Stimulated activated CD8-positive, alpha-beta memory T cell treated with anti-CD3 and anti-CD28 coated beads, Interleukin-2, amount 100 ng/mL, for 1 hour (primary cell): ENCODE data around the gene TASL.
"Not testable (repeated sequence)": the region's sequence is repeated elsewhere in the genome, so short reads cannot be mapped to it uniquely, and the experiment has no call there.

Source experiments
- DNase-seq, 2 donors: peaks; one replicate each; pipeline ENCODE4 v3.0.0-alpha.2; 2020; ENCODE audit warnings: low read depth in 2 of 2

Gene TASL

DNA sequence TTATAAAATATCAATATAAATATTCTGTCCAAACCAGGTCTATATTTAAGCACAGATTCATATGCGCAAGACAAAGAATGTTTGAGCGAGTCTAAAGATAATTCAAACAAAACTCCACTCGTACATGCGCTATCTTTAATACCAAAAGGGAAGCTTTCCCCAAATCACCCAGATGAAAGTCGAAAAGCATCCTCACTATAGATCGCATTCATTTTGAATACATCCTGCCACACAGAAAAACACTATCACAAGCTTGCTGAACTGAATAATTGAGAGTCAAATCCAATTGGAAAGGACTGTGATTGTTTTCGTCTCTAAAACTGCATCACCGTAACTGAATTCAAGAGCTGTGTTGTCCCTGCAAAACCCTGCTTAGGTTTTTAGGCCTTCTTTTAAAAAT is 685 bp downstream of the TASL start:
- DNase-seq: no peak

DNA sequence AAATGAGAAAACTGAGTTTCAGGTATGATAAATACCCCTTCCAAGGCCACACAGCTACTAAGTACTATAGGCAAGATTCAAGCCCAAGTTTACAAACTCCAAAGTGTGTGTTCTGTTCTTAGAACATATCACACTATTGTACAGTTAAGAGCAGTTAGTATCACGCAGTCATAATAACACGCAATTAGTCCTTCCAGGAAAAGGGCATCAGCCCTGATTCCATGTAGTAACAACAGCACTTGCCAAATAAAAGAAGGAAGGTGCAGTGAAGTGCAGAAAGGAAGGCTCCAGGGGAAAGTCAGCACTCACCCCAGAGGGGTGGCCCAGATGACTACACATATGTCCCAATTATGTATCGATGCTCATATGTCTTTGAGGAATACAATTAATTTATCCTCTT is 4.4 kb downstream of the TASL start:
- DNase-seq: no peak

DNA sequence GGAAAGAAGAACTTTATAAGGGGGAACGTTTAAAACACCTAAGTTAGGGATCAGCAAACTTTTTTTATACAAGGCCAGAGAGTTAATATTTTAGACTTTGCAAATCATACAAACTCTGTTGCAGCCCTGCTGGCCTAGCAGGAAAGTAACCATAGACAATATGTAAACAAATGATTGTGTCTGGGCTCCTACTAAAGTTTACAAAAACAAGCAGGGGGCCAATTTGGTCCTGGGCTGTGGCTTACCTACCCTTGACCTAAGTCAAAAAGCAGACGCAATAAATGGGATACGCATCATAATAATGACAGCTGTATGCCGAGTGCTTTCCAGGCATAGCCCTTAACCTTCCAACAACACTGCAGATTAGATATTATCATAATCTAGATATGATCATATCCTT is 4.9 kb downstream of the TASL start:
- no peak for DNase-seq

DNA sequence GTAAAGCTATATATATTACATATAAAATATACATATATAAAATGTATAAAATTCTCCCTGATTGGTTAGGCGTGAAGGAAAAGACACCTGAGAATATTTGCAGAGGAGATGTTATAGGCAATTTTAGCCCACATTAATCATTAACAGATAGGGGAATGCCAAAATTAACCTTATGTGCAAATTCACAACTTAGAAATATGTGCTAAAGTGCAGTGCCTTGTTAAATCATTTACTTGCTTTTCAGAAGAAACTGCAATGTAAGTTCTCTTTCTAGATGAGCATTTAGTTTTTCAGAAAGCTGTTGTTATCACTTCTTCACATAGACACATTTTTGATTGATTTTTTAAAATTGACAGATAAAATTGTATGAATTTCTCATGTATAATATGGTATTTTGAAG is 5.6 kb downstream of the TASL start:
- no peak for DNase-seq

DNA sequence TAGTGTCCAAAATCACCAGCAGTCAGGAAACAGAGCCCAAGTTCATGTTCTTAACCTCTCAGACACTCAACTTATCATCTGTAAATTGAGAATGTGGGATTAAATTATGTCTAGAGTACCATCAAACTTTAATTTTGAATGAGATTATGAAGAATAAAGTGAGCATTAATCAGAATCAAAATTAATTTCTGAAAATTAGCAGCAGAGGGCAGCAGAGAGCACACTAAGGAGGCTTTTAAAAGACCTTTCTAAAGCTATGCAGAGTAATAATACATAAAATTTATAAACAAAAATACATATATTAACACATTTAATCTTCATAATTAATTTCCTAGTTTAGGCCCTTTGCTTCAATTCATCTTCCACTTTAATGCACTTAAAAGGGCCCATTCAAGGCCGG is 7.1 kb downstream of the TASL start:
- DNase-seq: no peak

DNA sequence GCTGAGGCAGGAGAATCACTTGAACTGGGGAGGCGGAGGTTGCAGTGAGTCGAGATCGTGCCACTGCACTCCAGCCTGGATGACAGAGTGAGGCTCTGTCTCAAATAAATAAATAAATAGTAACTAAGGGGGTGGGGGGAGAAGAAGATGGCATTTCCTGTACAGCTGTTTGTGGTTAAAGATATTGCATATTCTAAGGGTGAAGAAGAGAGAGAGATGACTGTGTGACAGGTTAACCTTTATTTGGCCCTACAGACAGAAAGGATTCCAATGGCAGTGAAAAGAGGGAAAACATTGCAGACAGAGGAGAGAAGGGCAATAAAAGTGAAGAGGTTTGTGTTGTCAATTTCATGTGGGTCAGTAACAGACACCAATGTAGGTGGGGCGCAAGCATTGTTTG is 9.4 kb downstream of the TASL start:
- no peak for DNase-seq

DNA sequence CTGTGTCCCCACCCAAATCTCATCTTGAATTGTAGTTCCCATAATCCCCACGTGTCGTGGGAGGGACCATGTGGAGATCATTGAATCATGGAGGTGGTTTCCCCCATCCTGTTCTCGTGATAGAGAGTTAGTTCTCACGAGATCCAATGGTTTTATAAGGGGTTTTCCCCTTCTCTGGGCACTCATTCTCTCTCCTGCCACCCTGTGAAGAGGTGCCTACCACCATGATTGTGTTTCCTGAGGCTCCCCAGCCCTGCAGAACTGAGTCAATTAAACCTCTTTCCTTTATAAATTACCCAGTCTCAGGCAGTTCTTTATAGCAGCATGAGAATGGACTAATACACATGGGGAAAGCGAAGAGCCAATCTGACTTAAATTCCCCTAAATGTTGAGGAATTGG is 14.5 kb downstream of the TASL start:
- DNase-seq: not testable (repeated sequence)

DNA sequence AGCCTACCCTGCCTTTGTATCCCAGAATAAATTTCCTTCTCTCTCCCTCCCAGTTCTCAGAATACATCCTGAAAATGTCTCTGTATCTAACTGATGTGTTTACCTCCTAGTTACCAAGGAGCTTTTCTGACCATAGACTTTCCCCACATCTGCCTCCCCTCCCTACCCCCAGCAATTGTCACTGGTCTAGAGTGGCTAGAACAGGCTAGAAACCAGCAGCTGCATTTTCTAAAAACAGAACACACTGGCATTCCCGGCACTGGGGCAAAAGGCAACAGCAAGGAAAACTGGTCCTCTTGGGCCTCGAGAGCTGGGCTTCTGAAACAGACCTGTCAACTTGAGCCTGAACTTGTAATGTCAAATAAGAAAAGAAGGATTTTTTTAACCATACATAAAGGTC is 16.4 kb downstream of the TASL start:
- DNase-seq: no peak

DNA sequence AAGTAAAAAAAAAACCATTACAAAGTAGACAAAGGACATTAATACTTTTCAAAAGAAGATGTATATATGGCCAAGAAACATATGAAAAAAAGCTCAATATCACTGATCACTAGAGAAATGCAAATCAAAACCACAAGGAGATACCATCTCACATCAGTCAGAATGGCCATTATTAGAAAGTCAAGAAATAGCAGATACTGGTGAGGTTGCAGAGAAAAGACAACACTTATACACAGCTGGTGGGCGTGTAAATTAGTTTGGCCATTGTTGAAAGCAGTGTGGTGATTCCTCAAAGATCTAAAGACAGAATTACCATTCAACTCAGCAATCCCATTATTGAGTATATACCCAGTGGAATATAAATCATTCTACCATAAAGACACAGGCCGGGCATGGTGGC is 39.3 kb downstream of the TASL start:
- no peak for DNase-seq

DNA sequence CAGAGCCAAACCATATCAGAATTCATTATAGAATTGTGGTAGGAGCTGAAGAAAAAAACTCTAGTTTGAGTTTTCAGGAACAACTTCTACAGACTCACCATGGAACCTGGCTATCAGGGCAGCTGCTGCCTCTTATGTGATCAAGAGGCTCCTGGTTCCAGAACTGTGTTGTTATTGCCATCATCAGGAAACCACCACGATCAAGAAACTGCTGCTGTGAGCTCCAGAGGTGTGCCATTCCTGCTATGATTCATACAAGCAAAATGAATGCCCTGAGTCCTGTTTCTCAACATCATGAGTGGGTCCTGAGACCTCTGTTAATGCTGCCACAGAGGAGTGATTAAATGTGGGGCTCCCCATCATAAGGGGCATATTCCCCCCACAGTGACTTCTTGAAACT is 43.7 kb downstream of the TASL start:
- no peak for DNase-seq

DNA sequence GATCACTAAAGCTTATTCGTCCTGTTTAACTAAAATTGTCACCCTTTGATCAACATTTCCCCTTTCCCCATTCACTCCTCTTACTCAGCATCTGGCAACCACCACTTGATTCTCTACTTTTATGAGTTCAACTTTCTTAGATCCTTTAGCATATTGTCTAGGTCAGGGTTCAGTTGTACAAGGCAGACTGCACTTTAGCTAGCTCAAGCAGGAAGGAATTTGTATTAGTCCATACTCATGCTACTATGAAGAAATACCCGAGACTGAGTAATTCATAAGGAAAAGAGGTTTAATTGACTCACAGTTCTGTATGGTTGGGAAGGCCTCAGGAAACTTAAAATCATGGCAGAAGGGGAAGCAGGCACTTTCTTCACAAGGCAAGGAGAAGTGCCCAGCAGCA is 44.3 kb downstream of the TASL start:
- no peak for DNase-seq

DNA sequence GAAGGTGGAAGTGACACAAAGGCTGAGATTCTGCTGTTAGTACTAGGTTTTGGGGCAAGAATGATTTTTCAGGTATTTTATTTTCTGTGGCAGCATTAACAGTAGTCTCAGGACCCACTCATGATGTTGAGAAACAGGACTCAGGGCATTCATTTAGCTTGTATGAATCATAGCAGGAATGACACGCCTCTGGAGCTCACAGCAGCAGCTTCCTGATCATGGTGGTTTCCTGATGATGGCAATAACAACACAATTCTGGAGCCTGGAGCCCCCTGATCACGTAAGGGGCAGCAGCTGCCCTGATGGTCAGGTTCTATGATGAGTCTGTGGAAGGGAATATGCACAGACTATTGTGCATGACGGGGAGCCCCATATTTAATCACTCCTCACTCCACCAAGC is 47.0 kb downstream of the TASL start:
- no peak for DNase-seq

DNA sequence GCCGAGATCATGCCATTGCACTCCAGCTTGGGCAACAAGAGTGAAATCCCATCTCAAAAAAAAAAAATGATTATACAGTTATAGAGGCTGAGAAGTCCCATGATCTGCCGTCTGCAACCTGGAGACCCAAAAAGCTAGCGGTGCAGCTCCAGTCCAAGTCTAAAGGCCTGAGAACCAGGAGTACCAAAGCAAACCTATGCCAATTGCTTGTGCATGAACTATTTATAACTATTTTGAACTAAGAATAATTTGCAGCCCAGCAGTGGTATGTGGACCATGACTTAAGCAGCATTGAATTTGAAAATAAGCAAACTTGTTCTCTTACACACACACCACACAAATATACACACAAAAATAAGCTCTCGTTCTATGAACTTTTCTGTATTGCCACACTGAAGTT is 51.8 kb downstream of the TASL start:
- no peak for DNase-seq

DNA sequence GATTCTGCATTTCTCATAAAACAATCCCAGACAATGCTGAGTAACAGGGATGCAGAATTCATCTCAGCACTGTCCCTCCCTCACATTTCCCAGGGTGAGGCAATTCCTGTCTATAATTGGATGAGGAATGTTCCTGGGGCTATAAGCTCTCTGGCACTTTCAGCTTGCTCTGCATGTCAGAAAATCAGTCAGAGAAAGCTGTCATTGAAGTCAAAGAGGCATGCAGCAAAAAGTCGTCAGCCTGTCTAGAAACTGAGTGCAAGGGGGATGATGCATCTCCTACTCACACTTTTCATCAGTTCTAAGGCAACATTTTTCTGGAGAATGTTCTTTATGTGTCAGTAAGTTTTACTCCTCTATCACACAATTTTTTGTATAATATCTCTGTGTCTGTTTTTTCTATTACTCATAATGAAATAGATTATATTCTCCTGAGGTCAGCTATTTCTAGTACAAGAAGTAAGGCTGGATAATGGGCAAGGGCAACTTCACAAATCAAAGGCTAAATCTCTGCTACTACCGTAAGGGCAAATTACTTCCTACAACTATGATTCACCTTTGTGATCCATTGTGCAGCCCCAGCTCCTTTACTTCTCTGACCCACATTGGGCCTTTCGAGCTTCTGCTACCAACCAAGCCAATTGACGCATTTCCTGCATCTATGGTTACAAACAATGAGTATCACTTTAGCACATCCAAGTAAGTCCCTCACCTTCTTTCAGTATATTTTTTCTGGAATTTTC is 56.0 kb downstream of the TASL start:
- DNase-seq: no peak

DNA sequence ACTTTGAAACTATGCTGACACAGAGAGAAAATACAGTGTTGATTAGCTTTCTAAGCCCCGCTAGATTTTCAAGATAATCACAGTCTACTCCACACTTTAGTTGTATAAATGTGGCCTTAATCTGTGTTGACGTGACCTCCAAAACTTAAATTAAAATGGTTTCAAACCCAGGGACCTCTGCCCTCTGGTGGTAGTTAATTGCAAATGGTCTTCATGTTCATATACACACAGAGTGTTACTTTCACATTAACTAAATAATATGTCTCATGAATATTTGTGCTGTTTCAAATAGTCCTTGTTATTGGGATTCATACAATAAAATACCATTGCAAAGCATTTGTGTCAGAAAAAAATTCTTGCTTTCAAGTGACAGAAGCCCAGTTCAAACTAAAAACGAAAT is 64.3 kb downstream of the TASL start:
- DNase-seq: no peak
